GM12864 (cell line): ENCODE results near the gene SLC44A1.

ENCODE experiments used
- DNase-seq: peaks from one replicate; pipeline ENCODE4 v3.0.0-alpha.2; 2011; ENCODE audit warnings: low read depth
- H3K4me3 ChIP-seq: 2 replicates; pipeline ENCODE4 v1.5.1; 2011; ENCODE audit warnings: mild to moderate bottlenecking, low read depth, low read length, control low read depth
- TF ChIP-seq, protein P1 (sequence below): IDR thresholded peaks from 2 replicates; pipeline ENCODE4 v1.5.1; 2011; ENCODE audit warnings: low read depth, mild to moderate bottlenecking, moderate library complexity, low read length, control low read depth, inconsistent platforms; ENCODE audit errors: missing control alignments

SLC44A1 gene

GRCh38 chr9:105479846-105480245 lies 235.4 kb downstream of the SLC44A1 start:
- no peak overlapping the region for H3K4me3 ChIP-seq
- TF ChIP-seq, protein P1, sequence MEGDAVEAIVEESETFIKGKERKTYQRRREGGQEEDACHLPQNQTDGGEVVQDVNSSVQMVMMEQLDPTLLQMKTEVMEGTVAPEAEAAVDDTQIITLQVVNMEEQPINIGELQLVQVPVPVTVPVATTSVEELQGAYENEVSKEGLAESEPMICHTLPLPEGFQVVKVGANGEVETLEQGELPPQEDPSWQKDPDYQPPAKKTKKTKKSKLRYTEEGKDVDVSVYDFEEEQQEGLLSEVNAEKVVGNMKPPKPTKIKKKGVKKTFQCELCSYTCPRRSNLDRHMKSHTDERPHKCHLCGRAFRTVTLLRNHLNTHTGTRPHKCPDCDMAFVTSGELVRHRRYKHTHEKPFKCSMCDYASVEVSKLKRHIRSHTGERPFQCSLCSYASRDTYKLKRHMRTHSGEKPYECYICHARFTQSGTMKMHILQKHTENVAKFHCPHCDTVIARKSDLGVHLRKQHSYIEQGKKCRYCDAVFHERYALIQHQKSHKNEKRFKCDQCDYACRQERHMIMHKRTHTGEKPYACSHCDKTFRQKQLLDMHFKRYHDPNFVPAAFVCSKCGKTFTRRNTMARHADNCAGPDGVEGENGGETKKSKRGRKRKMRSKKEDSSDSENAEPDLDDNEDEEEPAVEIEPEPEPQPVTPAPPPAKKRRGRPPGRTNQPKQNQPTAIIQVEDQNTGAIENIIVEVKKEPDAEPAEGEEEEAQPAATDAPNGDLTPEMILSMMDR, result no peak

DNA sequence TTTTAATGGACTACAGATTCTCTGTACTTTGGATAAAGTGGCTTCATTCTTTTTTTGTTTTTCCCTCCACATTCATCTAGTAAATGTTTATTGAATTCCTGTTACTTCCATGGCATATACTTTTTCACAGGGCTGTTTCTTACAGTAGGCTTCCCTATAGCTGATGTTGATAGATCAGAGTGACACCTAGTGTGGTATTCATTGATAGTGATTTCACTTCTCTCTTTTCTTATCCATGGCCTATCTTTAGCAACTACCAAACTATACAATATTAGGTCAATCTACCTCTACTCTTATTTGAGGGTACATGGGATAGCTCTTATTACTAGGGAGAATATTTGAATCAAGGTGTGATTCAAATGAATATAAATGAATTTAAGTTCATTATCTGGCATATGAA lies 239.2 kb downstream of the SLC44A1 start:
- TF ChIP-seq, protein P1, result no peak
- no peak for DNase-seq
- H3K4me3 ChIP-seq, result no peak overlapping the region

More at GRCh38 chr9:105479846-105480245, 235.4 kb downstream of the SLC44A1 start:
- no peak for DNase-seq

- DNase-seq, result no peak
- H3K4me3 ChIP-seq, result no peak overlapping the region
- TF ChIP-seq, protein P1, result no peak
Measured at GRCh38 chr9:105484226-105484625, 239.8 kb downstream of the SLC44A1 start.

DNA sequence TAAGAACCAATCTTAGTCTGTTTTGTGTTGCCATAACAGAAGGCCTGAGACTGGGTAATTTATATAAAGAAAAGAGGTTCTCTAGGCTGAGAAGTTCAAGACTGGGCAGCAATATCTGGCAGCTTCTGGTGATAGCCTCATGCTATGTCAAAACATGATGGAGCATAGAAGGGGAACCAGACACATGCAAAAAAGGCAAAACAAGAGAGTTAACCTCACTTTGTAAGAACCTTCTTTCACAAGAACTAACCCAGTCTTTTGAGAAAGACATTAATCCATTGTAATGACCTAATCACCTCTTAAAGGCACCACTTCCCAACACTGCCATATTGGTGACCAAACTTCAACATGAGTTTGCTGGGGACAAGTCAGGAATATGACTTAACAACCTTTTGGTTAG lies 240.7 kb downstream of the SLC44A1 start:
- TF ChIP-seq, protein P1, result no peak
- DNase-seq, result no peak

More for the DNA sequence above, 240.7 kb downstream of the SLC44A1 start:
- H3K4me3 ChIP-seq, result no peak overlapping the region
